Endothelial cell of umbilical vein (primary cell): Measurements from ENCODE around the gene PLEKHF1. TPM values are rescaled to one million over a fixed set of nuclear protein-coding genes. Genes with fewer than 3 reads are reported as not detected.

Experiments used
- BruUV-seq: library from RNA; stranded (reverse); fragments of 400-500 nt; replicated peaks from 2 replicates; lab custom pipeline; 2021; lab: Mats Ljungman, UMichigan
- CTCF ChIA-PET: fragments of 300-600, 350-600 bp; sonication (Branson Sonifier 250); formaldehyde crosslinking; loops from one replicate; lab custom pipeline; 2021; ENCODE audit warnings: antibody characterized with exemption, inconsistent platforms; lab: Charles Lee
- POLR2A ChIA-PET: fragments of 300-600, 350-600 bp; sonication (Branson Sonifier 250); formaldehyde crosslinking; loops from one replicate; lab custom pipeline; 2021; ENCODE audit warnings: antibody characterized with exemption, inconsistent platforms; lab: Charles Lee
- DNase-seq: peaks from one replicate; pipeline ENCODE4 v3.0.0-alpha.2; 2011; ENCODE audit warnings: low read depth, low spot score
- FAIRE-seq: peaks from 2 replicates; lab custom pipeline; 2011; peaks lifted over from hg19 to GRCh38; lab: Jason Lieb, UNC
- H2AFZ ChIP-seq: 2 replicates; pipeline ENCODE4 v1.6.0; 2012; ENCODE audit warnings: low read depth, low read length, control low read depth, inconsistent platforms
- H3K27ac ChIP-seq: 2 replicates; pipeline ENCODE4 v1.5.1; 2011; ENCODE audit warnings: low read depth, mild to moderate bottlenecking, control low read depth, low read length, moderate library complexity; ENCODE audit not compliant: insufficient read depth
- H3K27me3 ChIP-seq, 2 experiments: 2 replicates each; pipeline versions ENCODE4 v1.6.0 to v1.6.1; 2011; ENCODE audit warnings: low read length in 2 of 2, mixed read lengths in 1 of 2; ENCODE audit not compliant: control insufficient read depth in 2 of 2, insufficient read depth in 2 of 2
- H3K36me3 ChIP-seq, 2 experiments: 2 replicates in 1 of 2; 3 replicates in 1 of 2; pipeline ENCODE4 v1.5.1; 2011; ENCODE audit warnings: low read length in 2 of 2, mild to moderate bottlenecking in 1 of 2, moderate library complexity in 1 of 2; ENCODE audit not compliant: control insufficient read depth in 2 of 2, insufficient read depth in 2 of 2; ENCODE audit errors: extremely low read depth in 1 of 2
- H3K4me1 ChIP-seq: 3 replicates; pipeline ENCODE4 v1.5.1; 2011; ENCODE audit warnings: mild to moderate bottlenecking, low read length; ENCODE audit not compliant: control insufficient read depth, insufficient read depth; ENCODE audit errors: extremely low read depth
- H3K4me2 ChIP-seq: 2 replicates; pipeline ENCODE4 v1.6.1; 2011; ENCODE audit warnings: low read length, control low read depth, mixed read lengths; ENCODE audit not compliant: insufficient read depth
- H3K4me3 ChIP-seq, 3 experiments: fragments of 200-600 bp in 1 of 3; sonication (generic), shearing (Covaris generic) in 1 of 3; replicated peaks in 1 of 3; 2 replicates each; pipeline ENCODE4 v1.5.1; 2011 to 2016; ENCODE audit warnings: control low read depth in 3 of 3, low read length in 3 of 3, mild to moderate bottlenecking in 2 of 3, inconsistent platforms in 1 of 3, low read depth in 1 of 3, moderate library complexity in 1 of 3; ENCODE audit not compliant: insufficient read depth in 1 of 3
- H3K79me2 ChIP-seq: 2 replicates; pipeline ENCODE4 v1.6.0; 2012; ENCODE audit warnings: low read length, inconsistent platforms; ENCODE audit not compliant: control insufficient read depth, insufficient read depth
- H3K9ac ChIP-seq: replicated peaks from 2 replicates; pipeline ENCODE3; 2011; ENCODE audit warnings: low read length, control low read depth; ENCODE audit not compliant: insufficient read depth; ENCODE audit errors: extremely low read depth
- H3K9me1 ChIP-seq: replicated peaks from 3 replicates; pipeline ENCODE4 v1.6.0; 2011; ENCODE audit warnings: mild to moderate bottlenecking, low read length; ENCODE audit not compliant: control insufficient read depth, insufficient read depth; ENCODE audit errors: extremely low read depth
- H3K9me3 ChIP-seq: replicated peaks from 2 replicates; pipeline ENCODE4 v1.5.1; 2012; ENCODE audit warnings: low read length, inconsistent platforms; ENCODE audit not compliant: control insufficient read depth, insufficient read depth
- H4K20me1 ChIP-seq: replicated peaks from 2 replicates; pipeline ENCODE3; 2011; ENCODE audit warnings: mild to moderate bottlenecking, low read length; ENCODE audit not compliant: control insufficient read depth, insufficient read depth; ENCODE audit errors: extremely low read depth
- JUN ChIP-seq: IDR thresholded peaks from 2 replicates; pipeline ENCODE4 v1.6.1; 2011; ENCODE audit warnings: borderline replicate concordance, low read depth; ENCODE audit not compliant: insufficient read length, insufficient read depth
- MYC ChIP-seq: IDR thresholded peaks from one replicate; pipeline ENCODE4 v1.6.1; 2011; ENCODE audit warnings: mild to moderate bottlenecking, low read depth, low read length
- POLR2AphosphoS5 ChIP-seq: IDR thresholded peaks from 2 replicates; pipeline ENCODE4 v1.6.1; 2012; ENCODE audit warnings: low read depth, mild to moderate bottlenecking, control low read depth, low read length, moderate library complexity; ENCODE audit not compliant: insufficient read depth
- dilution Hi-C: fragments of 300-500 bp; cut with MboI; formaldehyde crosslinking; loops from one replicate; pipeline ENCODE4 v1.15.0; 2019; ENCODE audit warnings: low sequenced_read_pairs; ENCODE audit not compliant: extremely low pct_ligation_motif_present
- intact Hi-C: fragments of 100-400 bp; cut with micrococcal nuclease; formaldehyde crosslinking; loops from one replicate; pipeline ENCODE4 v1.10.0; 2022
- polyA plus RNA-seq, 4 experiments: library from polyadenylated mRNA; depleted of rRNA in 3 of 4; stranded (reverse) in 3 of 4; unstranded in 1 of 4; fragments of >200 nt; gene quantifications; 2 replicates each; pipeline versions ENCODE4 v1.2.1 to v1.2.3, GENCODE V29; 2011 to 2012; ENCODE audit warnings: missing spikeins in 1 of 4
- total RNA-seq: library from RNA; stranded (reverse); gene quantifications from 2 replicates; pipeline ENCODE4 v1.2.3, GENCODE V29; 2021
- TF ChIP-seq, protein P1 (sequence below), 2 donors: IDR thresholded peaks; 1 replicate in 1 of 2; 2 replicates in 1 of 2; pipeline ENCODE4 v1.5.1; 2011; ENCODE audit warnings: low read length in 2 of 2, mild to moderate bottlenecking in 2 of 2, moderate library complexity in 2 of 2, control low read depth in 1 of 2, inconsistent platforms in 1 of 2, low read depth in 1 of 2; ENCODE audit not compliant: insufficient read depth in 1 of 2; ENCODE audit errors: extremely low read depth in 1 of 2

The PLEKHF1 gene
- total and polyA plus RNA-seq, 2 donors (not counting 3 experiments of a cell fraction or from before 2014, with no cell fraction given): 5.5 TPM

DNA sequence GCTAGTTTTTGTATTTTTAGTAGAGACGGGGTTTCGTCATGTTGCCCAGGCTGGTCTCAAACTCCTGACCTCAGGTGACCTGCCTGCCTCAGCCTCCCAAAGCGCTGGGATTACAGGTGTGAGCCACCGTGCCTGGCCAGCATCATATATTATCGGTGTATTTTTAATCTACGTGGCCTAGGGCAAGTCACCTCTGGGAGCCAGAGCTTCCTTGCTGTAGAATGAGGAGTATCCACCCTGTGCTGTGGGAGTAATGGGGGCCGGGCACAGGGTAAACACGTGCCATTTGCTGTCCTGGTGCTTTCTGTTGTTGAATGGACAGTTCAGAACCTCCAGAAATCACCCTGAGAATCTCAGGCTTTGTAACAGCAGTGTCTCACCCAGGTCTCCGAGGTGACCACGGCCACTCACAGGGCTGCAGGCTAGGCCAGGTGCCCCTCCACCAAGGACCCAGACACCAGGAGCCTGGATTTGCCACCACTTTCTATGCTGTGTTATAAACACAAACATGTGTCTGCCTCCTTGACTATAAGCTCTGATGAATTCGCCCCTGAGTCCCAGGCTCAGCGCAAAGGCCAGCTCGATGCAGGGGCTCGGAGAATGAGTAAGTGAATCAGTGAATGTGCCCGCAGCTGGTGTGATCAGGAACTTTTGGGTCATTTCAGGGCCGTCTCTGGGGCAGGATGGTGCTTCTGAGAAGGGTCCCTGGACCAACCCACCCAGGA lies 36.4 kb upstream of the PLEKHF1 start:
- Histone ChIP-seq H4K20me1 (no peaks in the 10 kb centered on the region), H3K27ac (no peak overlapping the region), H2AFZ (no peak overlapping the region), H3K79me2 (no peaks in the 10 kb centered on the region), H3K4me2 (no peak overlapping the region), H3K4me3 (no peak overlapping the region), H3K27me3 (no peaks in the 10 kb centered on the region), H3K9me1 (no peaks in the 10 kb centered on the region), H3K4me1 (no peaks in the 10 kb centered on the region), H3K36me3 (no peaks in the 10 kb centered on the region), H3K9ac (no peak overlapping the region), H3K9me3 (no peaks in the 10 kb centered on the region)
- CTCF ChIA-PET: interaction anchor here (2.5 kb wide), 1 partner anchor 88 kb away, joined by 8 read pairs; no protein-coding TSS in a partner anchor
- no peak for TF ChIP-seq MYC
- TF ChIP-seq JUN: no peak
- TF ChIP-seq, protein P1, sequence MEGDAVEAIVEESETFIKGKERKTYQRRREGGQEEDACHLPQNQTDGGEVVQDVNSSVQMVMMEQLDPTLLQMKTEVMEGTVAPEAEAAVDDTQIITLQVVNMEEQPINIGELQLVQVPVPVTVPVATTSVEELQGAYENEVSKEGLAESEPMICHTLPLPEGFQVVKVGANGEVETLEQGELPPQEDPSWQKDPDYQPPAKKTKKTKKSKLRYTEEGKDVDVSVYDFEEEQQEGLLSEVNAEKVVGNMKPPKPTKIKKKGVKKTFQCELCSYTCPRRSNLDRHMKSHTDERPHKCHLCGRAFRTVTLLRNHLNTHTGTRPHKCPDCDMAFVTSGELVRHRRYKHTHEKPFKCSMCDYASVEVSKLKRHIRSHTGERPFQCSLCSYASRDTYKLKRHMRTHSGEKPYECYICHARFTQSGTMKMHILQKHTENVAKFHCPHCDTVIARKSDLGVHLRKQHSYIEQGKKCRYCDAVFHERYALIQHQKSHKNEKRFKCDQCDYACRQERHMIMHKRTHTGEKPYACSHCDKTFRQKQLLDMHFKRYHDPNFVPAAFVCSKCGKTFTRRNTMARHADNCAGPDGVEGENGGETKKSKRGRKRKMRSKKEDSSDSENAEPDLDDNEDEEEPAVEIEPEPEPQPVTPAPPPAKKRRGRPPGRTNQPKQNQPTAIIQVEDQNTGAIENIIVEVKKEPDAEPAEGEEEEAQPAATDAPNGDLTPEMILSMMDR (IDR thresholded peaks at IDR 0.05; ENCODE audit: extremely low read depth in 1 of 2, insufficient read depth in 1 of 2, low read depth in 1 of 2, low read length in 2 of 2): no peak
- TF ChIP-seq POLR2AphosphoS5: no peak
- dilution Hi-C loops (no loop called here), intact Hi-C loops (no loop called here)
- no peak for DNase-seq
- no TSS peak for BruUV-seq
- POLR2A ChIA-PET: no interaction called here
- FAIRE-seq: no peak
